HFF-Myc (cell line): ENCODE results near the gene KCNC2.

ENCODE experiments used
- DNase-seq: peaks from one replicate; pipeline ENCODE4 v3.0.0-alpha.2; 2011; ENCODE audit warnings: low read depth; ENCODE audit errors: extremely low read depth
- H3K4me3 ChIP-seq: replicated peaks from 2 replicates; pipeline ENCODE4 v1.5.1; 2011; ENCODE audit warnings: low read depth, mild to moderate bottlenecking, control low read depth, low read length
- CTCF ChIP-seq: IDR thresholded peaks from 2 replicates; pipeline ENCODE4 v1.5.1; 2012; ENCODE audit warnings: mild to moderate bottlenecking, low read depth, low read length, control low read depth; ENCODE audit errors: missing control alignments

KCNC2 gene

GRCh38 chr12:75154388-75154787 lies 55.3 kb downstream of the KCNC2 start:
- no peak for TF ChIP-seq CTCF
- DNase-seq, result no peak
- no peak overlapping the region for H3K4me3 ChIP-seq

- no peak for TF ChIP-seq CTCF
- H3K4me3 ChIP-seq, result no peak overlapping the region
- no peak for DNase-seq
Observed at GRCh38 chr12:75139196-75139595, 70.4 kb downstream of the KCNC2 start.

GRCh38 chr12:75137896-75138295 lies 71.7 kb downstream of the KCNC2 start:
- no peak for DNase-seq
- H3K4me3 ChIP-seq, result no peak overlapping the region
- no peak for TF ChIP-seq CTCF

GRCh38 chr12:75135026-75135425 lies 74.6 kb downstream of the KCNC2 start:
- DNase-seq, result no peak
- no peak overlapping the region for H3K4me3 ChIP-seq
- no peak for TF ChIP-seq CTCF

- no peak for DNase-seq
- no peak overlapping the region for H3K4me3 ChIP-seq
- no peak for TF ChIP-seq CTCF
Observed at GRCh38 chr12:75130811-75131210, 78.8 kb downstream of the KCNC2 start.

- no peak for DNase-seq
- H3K4me3 ChIP-seq, result no peak overlapping the region
- TF ChIP-seq CTCF, result no peak
Observed at GRCh38 chr12:75129275-75129674, 80.4 kb downstream of the KCNC2 start.

- no peak overlapping the region for H3K4me3 ChIP-seq
- DNase-seq, result no peak
- TF ChIP-seq CTCF, result no peak
Observed at GRCh38 chr12:75121036-75121705, 88.5 kb downstream of the KCNC2 start.
